NCI-H1930 (cell line): Measurements from ENCODE around the gene SPIRE1.

Experiments used
- DNase-seq, 2 experiments: peaks; one replicate each; lab custom pipeline; 2025; lab: John Stamatoyannopoulos, UW

SPIRE1 gene

GRCh38 chr18:12443551-12443950 lies 214.4 kb downstream of the SPIRE1 start:
- no peak for DNase-seq

GRCh38 chr18:12442946-12443345 lies 215.0 kb downstream of the SPIRE1 start:
- DNase-seq, result no peak

- no peak for DNase-seq
These were observed 216.4 kb downstream of the SPIRE1 start for GRCh38 chr18:12441475-12442034.

- DNase-seq, result no peak
These were observed 219.7 kb downstream of the SPIRE1 start for GRCh38 chr18:12438257-12438656.

- no peak for DNase-seq
These were observed 222.0 kb downstream of the SPIRE1 start for GRCh38 chr18:12435867-12436266.

- no peak for DNase-seq
These were observed 223.4 kb downstream of the SPIRE1 start for GRCh38 chr18:12434541-12434929.

- DNase-seq, result no peak
These were observed 223.9 kb downstream of the SPIRE1 start for GRCh38 chr18:12433829-12434540.

GRCh38 chr18:12432881-12433280 lies 225.0 kb downstream of the SPIRE1 start:
- no peak for DNase-seq

- no peak for DNase-seq
These were observed 225.7 kb downstream of the SPIRE1 start for GRCh38 chr18:12432196-12432595.

- no peak for DNase-seq
These were observed 226.3 kb downstream of the SPIRE1 start for GRCh38 chr18:12431561-12431960.

- DNase-seq, result no peak
These were observed 227.5 kb downstream of the SPIRE1 start for GRCh38 chr18:12430137-12430990.

GRCh38 chr18:12429556-12429955 lies 228.4 kb downstream of the SPIRE1 start:
- no peak for DNase-seq

GRCh38 chr18:12428923-12429322 lies 229.0 kb downstream of the SPIRE1 start:
- DNase-seq, result no peak

- DNase-seq, result no peak
These were observed 231.0 kb downstream of the SPIRE1 start for GRCh38 chr18:12426924-12427323.

- no peak for DNase-seq
These were observed 233.7 kb downstream of the SPIRE1 start for GRCh38 chr18:12424252-12424651.

- no peak for DNase-seq
These were observed 234.1 kb downstream of the SPIRE1 start for GRCh38 chr18:12423820-12424219.

- DNase-seq, result no peak
These were observed 234.5 kb downstream of the SPIRE1 start for GRCh38 chr18:12423393-12423792.

GRCh38 chr18:12422936-12423335 lies 235.0 kb downstream of the SPIRE1 start:
- DNase-seq, result no peak

- no peak for DNase-seq
These were observed 236.2 kb downstream of the SPIRE1 start for GRCh38 chr18:12421732-12422131.

GRCh38 chr18:12420821-12421421 lies 237.0 kb downstream of the SPIRE1 start:
- DNase-seq, result no peak

- DNase-seq, result no peak
These were observed 240.2 kb downstream of the SPIRE1 start for GRCh38 chr18:12417687-12418086.

- no peak for DNase-seq
These were observed 241.7 kb downstream of the SPIRE1 start for GRCh38 chr18:12416098-12416729.
